ENCODE measurements around the gene NPTXR.

NPTXR gene

DNA sequence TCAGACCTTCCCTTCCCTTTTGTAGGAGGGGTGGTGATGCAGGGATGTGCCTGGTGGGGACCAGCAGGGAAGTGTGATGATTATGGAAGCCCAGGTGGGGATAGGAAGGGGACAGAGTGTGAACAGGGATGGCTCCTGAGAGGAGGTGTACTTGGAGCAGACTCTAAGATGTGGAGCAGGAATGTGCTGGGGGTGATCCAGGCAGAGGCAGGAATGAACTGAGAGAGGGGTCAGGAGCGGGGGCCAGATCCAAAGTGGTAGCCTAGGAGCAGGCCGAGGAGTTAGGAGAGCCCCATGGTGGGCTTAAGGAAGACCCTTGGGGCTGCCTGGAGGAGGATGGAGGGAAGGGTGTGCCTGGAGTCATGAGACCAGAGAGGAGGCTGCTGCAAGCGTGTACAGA lies 3.7 kb downstream of the NPTXR start:
- no peaks in the 10 kb centered on the region for H4K20me1 ChIP-seq (ENCODE audit: insufficient read depth, low read length)
- no peaks in the 10 kb centered on the region for H3K36me3 ChIP-seq (ENCODE audit: insufficient read depth, low read length)
- H3K79me2 ChIP-seq (ENCODE audit: insufficient read depth, low read length): no peaks in the 10 kb centered on the region
- no peaks in the 10 kb centered on the region for H3K4me1 ChIP-seq (ENCODE audit: insufficient read depth, low read length, severe bottlenecking)
- no peaks in the 10 kb centered on the region for H3K27me3 ChIP-seq (ENCODE audit: insufficient read depth, low read length)
- no peaks in the 10 kb centered on the region for H3K9me2 ChIP-seq (ENCODE audit: low read depth, low read length)
- H3K4me2 ChIP-seq (ENCODE audit: low read length): no peak overlapping the region
- H3K9ac ChIP-seq (ENCODE audit: low read length): no peak overlapping the region
- no peaks in the 10 kb centered on the region for H3K9me3 ChIP-seq (ENCODE audit: low read length)
- H3K4me3 ChIP-seq (ENCODE audit: low read depth, low read length, poor library complexity, severe bottlenecking): no peak overlapping the region
- H3K27ac ChIP-seq (ENCODE audit: low read depth, low read length, poor library complexity, severe bottlenecking): no peak overlapping the region
- no peak overlapping the region for H2AFZ ChIP-seq (ENCODE audit: low read length)
- no peaks in the 10 kb centered on the region for H3F3A ChIP-seq (ENCODE audit: insufficient read depth, low read length)
- TF ChIP-seq, protein P1, sequence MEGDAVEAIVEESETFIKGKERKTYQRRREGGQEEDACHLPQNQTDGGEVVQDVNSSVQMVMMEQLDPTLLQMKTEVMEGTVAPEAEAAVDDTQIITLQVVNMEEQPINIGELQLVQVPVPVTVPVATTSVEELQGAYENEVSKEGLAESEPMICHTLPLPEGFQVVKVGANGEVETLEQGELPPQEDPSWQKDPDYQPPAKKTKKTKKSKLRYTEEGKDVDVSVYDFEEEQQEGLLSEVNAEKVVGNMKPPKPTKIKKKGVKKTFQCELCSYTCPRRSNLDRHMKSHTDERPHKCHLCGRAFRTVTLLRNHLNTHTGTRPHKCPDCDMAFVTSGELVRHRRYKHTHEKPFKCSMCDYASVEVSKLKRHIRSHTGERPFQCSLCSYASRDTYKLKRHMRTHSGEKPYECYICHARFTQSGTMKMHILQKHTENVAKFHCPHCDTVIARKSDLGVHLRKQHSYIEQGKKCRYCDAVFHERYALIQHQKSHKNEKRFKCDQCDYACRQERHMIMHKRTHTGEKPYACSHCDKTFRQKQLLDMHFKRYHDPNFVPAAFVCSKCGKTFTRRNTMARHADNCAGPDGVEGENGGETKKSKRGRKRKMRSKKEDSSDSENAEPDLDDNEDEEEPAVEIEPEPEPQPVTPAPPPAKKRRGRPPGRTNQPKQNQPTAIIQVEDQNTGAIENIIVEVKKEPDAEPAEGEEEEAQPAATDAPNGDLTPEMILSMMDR (IDR thresholded peaks at IDR 0.05; ENCODE audit: low read length): no peak
- TF ChIP-seq EZH2 (IDR thresholded peaks at IDR 0.05; ENCODE audit: borderline replicate concordance, low read length): no peak

DNA sequence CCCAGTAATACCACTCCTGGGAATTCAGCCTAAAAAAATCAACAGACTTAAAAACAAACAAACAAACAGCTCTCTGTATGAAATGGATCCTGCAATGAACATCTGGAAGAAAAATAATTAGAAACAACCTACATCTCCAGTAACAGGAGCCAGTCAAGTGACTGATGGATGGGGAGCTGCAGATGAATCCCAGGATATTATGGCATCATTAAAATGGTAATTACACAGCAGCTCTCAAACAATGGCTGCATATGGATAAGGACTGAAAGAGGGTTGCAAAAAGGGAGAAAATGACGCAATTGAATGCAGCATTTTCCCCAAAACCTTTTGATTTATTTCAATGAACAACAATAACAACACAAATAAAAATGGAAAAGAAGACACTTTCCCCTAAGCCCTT lies 4.1 kb downstream of the NPTXR start:
- H3K4me2 ChIP-seq (ENCODE audit: low read length): no peak overlapping the region
- no peaks in the 10 kb centered on the region for H3K36me3 ChIP-seq (ENCODE audit: insufficient read depth, low read length)
- no peaks in the 10 kb centered on the region for H3K79me2 ChIP-seq (ENCODE audit: insufficient read depth, low read length)
- H3K9me3 ChIP-seq (ENCODE audit: low read length): no peaks in the 10 kb centered on the region
- no peaks in the 10 kb centered on the region for H3K9me2 ChIP-seq (ENCODE audit: low read depth, low read length)
- no peak overlapping the region for H2AFZ ChIP-seq (ENCODE audit: low read length)
- no peaks in the 10 kb centered on the region for H3K4me1 ChIP-seq (ENCODE audit: insufficient read depth, low read length, severe bottlenecking)
- no peaks in the 10 kb centered on the region for H4K20me1 ChIP-seq (ENCODE audit: insufficient read depth, low read length)
- H3K4me3 ChIP-seq (ENCODE audit: low read depth, low read length, poor library complexity, severe bottlenecking): no peak overlapping the region
- H3F3A ChIP-seq (ENCODE audit: insufficient read depth, low read length): no peaks in the 10 kb centered on the region
- H3K27ac ChIP-seq (ENCODE audit: low read depth, low read length, poor library complexity, severe bottlenecking): no peak overlapping the region
- H3K27me3 ChIP-seq (ENCODE audit: insufficient read depth, low read length): no peaks in the 10 kb centered on the region
- TF ChIP-seq, protein P1 (IDR thresholded peaks at IDR 0.05; ENCODE audit: low read length): no peak
- TF ChIP-seq EZH2 (IDR thresholded peaks at IDR 0.05; ENCODE audit: borderline replicate concordance, low read length): no peak
- no peak overlapping the region for H3K9ac ChIP-seq (ENCODE audit: low read length)

DNA sequence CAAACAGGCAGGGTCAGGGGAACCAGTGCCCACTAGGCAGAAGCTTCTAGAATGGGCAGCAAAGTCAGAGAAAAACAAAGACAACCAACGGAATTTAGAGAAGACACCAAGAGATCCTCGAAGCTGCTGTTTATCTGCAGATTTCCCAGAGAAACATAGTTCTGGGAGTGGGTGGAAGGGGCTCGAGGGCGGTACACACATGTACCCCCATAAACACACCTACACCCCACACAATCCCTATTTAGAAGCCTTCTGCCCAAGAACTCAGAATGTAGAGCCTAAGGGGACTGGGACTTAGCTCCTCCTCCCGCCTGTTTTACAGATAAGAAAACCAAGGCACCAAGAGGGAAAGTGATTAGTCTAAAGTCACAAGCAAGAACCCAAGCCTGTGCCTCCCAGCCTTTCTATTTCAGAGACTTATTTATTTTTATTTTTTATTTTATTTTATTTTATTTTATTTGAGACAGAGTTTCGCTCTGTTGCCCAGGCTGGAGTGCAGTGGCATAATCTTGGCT lies 6.4 kb downstream of the NPTXR start:
- no peaks in the 10 kb centered on the region for H3F3A ChIP-seq (ENCODE audit: insufficient read depth, low read length)
- H3K36me3 ChIP-seq (ENCODE audit: insufficient read depth, low read length): no peaks in the 10 kb centered on the region
- no peak overlapping the region for H2AFZ ChIP-seq (ENCODE audit: low read length)
- no peak overlapping the region for H3K4me3 ChIP-seq (ENCODE audit: low read depth, low read length, poor library complexity, severe bottlenecking)
- H3K4me2 ChIP-seq (ENCODE audit: low read length): no peak overlapping the region
- no peaks in the 10 kb centered on the region for H3K79me2 ChIP-seq (ENCODE audit: insufficient read depth, low read length)
- no peak overlapping the region for H3K9ac ChIP-seq (ENCODE audit: low read length)
- no peaks in the 10 kb centered on the region; the same call in 1 of the 2 replicates for H3K27me3 ChIP-seq (ENCODE audit: insufficient read depth, low read length)
- no peaks in the 10 kb centered on the region for H3K9me2 ChIP-seq (ENCODE audit: low read depth, low read length)
- no peaks in the 10 kb centered on the region for H3K9me3 ChIP-seq (ENCODE audit: low read length)
- H3K4me1 ChIP-seq (ENCODE audit: insufficient read depth, low read length, severe bottlenecking): no peaks in the 10 kb centered on the region
- H3K27ac ChIP-seq (ENCODE audit: low read depth, low read length, poor library complexity, severe bottlenecking): no peak overlapping the region
- no peaks in the 10 kb centered on the region for H4K20me1 ChIP-seq (ENCODE audit: insufficient read depth, low read length)
- TF ChIP-seq EZH2 (IDR thresholded peaks at IDR 0.05; ENCODE audit: borderline replicate concordance, low read length): no peak
- TF ChIP-seq, protein P1 (IDR thresholded peaks at IDR 0.05; ENCODE audit: low read length): no peak
